ENCODE results near the gene TAX1BP1.

GRCh38 chr7:27777662-27778061 is 37.7 kb downstream of the TAX1BP1 start:
- TF ChIP-seq CTCF (optimal IDR thresholded peaks at IDR 0.05 in 1 of 3, IDR thresholded peaks at IDR 0.05 in 1 of 3, conservative IDR thresholded peaks at IDR 0.05 in 1 of 3; ENCODE audit: extremely low read depth in 1 of 3, insufficient read depth in 2 of 3, low read length in 3 of 3) (no peak), EZH2 (IDR thresholded peaks at IDR 0.05; ENCODE audit: low read length) (no peak)
